NOMO-1 treated with DMSO at 0.1 percent for 48 hours (cell line): ENCODE measurements around the gene IL2RA.
"Not testable (repeated sequence)": the region's sequence is repeated elsewhere in the genome, so short reads cannot be mapped to it uniquely, and the experiment has no call there.

Experiments
- DNase-seq: peaks from one replicate; lab custom pipeline; 2025; ENCODE audit not compliant: unreplicated experiment; lab: John Stamatoyannopoulos, UW

IL2RA gene

DNA sequence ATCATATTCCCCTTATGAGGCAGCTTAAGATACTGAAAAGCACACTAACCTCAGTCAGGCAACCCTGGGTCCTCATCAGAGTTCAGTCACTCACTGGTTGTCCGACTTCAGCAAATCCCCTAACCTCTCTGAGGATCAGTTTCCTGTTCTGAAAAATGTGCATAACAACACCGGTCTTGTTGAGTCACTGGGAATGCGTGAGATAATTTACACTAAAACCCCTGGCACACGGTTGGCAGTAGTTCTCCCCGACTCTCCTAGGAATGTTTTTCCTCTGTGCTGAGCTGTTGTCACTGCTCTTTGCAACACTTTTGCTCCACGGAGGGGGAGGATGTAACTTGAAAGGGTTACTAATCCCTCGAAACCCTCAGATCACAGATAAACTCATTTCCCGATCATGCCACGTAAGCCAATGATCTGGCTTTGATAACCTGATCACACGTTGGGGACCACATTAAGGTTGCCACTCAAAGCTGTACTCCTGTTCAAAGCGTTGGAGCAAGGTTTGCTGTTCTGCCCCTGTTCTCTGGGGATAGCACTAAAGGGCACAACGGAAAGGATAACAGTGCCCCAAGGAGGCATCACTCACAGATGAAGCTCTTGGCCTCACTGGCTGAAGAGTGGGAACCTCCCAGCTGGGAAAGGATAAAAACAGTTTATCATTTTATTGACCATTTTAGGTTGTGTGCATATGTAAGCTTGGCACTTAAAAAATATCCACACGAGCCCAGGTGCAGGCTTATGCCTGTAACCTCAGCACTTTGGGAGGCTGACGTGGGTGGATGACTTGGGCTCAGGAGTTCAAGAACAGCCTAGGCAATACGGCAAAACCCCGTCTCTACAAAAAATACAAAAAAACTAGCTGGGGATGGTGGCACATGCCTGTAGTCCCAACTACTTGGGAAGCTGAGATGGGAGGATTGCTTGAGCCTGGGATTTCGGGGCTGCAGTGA is 21.6 kb upstream of the IL2RA start:
- DNase-seq: no peak

DNA sequence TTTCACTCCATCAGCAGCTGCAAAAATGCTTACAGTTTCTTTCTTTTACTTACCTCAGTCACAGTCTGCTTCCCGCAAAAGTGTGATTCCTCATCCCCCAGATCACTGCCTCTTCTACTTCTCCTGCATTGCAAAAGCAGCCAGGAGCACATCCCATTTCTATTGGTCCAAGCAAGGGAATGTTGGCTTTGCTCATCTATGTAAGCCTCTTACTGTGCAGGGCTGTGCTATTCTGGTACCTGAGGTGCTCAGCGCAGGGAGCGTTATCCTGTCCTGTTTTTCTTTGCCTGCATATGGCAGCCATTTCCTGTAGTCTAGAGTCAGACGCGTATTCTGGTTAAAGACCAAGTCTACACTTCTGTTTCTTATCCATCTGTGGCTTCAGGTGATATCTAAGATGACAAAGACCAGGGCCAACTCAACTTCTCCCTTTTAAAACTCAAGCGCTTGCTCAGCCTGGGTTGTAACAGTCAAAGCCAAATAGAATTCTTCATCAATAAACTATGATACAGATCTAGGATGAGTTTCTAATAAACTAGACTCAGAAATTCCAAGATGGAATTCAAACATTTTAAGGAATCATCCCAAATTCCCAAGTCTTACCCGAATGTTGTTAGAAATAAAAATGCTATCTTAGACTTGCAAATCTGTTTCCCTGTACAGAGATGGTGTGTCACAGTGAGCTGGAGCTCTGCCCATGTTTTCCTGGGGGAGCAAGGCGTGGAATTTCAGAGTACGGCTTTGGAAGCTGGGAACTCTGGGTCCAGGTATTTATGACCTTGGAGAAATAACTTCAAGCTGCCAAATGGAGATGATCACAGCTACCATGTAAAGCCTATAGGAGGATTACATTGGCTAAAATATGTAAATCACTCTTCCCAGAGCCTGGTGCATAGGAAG is 20.6 kb upstream of the IL2RA start:
- DNase-seq: no peak

GRCh38 chr10:6080417-6080973 is 18.3 kb upstream of the IL2RA start:
- DNase-seq: no peak

DNA sequence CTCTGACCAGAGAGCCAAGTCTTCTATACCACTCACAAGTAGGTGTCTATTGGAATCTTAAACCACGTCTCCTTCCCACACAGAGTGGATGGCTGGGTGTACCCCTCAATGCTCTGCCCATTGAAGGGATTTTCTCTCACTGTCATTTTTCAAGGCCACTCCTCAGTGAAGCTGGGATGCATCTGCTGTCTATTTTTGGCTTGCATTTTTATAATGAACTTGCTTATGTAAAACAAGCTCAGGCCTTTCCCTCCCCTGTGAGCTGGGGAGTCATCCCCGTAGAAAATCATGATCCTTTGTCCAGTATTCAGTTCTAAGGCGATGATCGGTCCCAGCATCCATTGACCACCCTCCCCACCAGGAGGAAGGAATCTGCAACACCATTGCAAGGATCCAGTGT is 16.9 kb upstream of the IL2RA start:
- DNase-seq: no peak

- no peak for DNase-seq
These were observed 15.0 kb upstream of the IL2RA start for GRCh38 chr10:6077071-6077675.

- DNase-seq: no peak
These were observed 12.5 kb upstream of the IL2RA start for GRCh38 chr10:6074489-6075301.

DNA sequence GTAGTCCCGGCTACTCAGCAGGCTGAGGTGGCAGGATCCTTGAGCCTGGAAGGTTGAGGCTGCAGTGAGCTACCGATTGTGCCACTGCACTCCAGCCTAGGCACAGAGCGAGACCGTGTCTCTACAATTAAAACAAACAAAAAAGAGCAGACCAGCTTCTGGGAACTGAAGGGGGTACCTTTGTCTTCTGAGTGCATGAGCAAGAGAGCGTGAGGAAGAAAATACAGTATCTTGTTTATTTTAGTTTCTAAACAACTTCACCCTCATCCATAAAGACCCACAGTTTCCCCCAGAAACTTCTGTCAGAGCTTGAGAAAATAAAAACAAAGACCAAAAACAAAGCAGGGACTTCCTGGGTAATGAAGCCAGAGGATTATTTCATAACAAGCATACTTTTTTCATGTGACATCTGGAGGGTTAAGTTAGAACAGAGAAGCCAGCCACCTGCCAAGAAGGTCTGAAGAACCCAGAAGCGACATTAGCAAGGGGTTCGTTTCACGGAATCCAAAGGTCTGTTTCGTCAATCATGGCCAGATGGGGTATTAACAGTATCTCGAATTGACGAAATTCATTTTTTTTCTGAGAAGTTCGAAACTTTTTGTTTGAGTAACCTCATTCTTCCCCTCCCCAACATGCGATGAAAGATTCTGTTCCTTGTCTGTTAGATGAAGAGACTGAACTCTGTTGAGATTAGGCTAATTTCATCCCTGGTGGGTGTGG is 10.2 kb upstream of the IL2RA start:
- no peak for DNase-seq

- no peak for DNase-seq
These were observed 9.3 kb upstream of the IL2RA start for GRCh38 chr10:6071181-6072175.

- no peak for DNase-seq
These were observed 8.5 kb upstream of the IL2RA start for GRCh38 chr10:6070660-6071059.

DNA sequence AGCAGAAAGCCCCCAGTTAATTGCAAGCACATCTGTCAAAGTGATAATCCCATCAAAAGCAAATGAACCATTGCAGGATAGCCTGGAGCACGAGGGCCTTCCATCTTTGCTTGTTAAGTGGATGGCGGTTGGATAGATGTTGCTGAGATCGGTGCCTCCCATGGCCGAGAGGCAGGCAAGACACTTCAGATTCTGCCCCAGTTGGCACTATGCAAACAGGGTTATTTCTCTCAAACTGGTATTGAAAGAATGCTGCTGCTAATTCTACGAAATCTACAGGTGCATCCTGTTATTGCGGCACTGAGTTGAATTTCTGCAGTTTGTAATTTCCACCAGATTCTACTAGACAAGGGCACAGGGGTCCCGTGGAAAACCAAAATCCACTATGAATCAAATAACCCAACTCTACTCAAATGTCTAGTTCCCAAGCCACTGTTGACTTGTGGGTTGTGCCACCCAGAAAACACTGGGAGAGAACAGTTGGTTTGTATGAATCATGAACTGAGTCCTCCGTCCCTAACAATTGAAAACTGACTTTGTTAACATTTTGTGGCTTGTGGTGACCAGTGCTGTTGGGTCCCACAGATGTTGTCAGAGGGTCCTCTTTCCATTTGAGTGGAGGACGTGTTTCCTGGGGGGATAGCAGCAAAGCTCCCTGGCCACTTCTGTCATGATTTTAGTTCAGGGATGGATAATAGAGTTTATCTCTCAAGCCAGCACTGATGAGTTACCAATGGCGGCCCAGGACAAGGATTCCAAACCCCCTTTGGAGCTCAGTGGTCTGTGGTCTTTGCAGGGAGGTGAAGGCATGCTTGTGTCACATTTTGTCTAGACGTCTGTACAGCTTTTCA is 7.1 kb upstream of the IL2RA start:
- DNase-seq: no peak

- DNase-seq: peak; percentile 82
These were observed 6.3 kb upstream of the IL2RA start for GRCh38 chr10:6068422-6068821.

DNA sequence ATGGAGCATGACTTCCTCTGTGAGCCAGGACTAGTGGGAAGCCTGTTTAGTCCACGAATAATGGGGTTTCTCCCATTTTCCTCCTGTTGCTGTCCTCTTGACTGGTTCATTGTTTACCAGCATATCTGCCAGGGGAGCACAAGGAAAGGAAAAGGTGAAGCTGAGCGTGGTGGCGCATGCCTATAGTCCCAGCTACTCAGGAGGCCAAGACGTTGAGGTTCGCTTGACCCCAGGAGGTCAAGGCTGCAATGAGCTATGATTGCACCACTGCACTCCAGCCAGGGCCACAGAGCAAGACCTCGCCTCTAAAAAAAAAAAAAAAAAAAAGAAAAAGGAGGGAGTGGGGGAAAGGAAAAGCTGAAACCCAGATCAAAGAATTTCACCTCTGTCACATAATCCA is 5.8 kb upstream of the IL2RA start:
- no peak for DNase-seq

DNA sequence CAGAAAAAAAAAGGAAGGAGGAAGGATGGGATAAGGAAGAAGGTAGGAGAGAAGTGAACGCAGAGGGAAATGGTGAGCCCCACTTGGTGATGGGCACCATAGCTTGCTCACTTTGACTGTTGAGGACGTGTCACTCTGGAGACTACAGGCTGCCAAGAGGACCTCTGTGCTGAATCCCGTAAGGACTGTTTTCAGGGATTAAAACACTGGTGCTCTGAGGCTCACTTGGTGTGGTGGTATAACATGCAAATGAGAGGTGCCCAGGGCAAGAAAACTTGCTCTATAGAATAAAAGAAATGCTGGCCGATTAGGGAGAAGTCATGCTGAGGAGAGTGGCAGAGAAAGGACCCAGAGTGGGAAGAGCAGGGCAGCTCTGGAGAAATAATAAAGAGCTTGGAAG is 5.3 kb upstream of the IL2RA start:
- DNase-seq: no peak

DNA sequence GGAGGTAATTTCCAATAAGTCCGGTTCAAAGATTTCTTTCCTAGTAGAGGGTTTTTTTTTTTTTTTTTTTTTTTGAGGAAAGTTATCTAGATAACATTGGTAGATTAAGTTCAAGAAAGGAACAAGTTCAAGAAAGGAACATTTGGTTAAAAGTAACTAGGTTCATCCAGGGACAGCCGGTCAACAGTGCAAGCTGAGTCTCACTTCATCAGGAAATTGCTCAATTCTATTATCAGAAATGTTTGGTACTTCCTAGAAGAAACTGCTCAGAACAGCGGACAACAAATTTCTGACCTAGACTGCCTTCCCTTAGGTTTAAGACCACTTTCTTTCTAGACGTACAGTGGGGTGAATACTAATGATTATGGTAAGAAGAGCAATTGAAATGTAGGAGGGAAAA is 3.7 kb upstream of the IL2RA start:
- DNase-seq: peak; percentile 56

DNA sequence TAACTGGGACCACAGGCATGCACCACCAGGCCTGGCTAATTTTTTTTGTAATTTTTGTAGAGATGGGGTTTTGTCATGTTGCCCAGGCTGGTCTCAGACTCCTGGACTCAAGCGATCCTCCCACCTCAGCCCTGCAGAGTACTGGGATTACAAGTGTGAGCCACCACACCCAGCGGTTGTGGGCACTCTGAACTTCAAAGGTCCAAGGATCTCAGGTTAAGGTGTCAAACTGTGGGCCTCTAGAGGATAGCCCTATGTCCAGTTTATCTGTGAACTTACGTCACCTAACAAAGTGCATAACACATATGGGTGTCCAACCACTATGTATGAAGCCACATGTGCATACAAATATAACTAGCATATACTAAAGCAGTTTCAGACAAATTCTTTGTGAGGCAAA is 3.2 kb upstream of the IL2RA start:
- DNase-seq: no peak

- not testable (repeated sequence) for DNase-seq
These were observed 2.6 kb upstream of the IL2RA start for GRCh38 chr10:6064726-6065125.

- DNase-seq: no peak
These were observed 2.0 kb upstream of the IL2RA start for GRCh38 chr10:6064119-6064518.

- no peak for DNase-seq
These were observed 1.1 kb downstream of the IL2RA start for GRCh38 chr10:6061056-6061455.
